GM18951 (cell line): ENCODE data around the gene PDIA5.

Source experiments
- POLR2A ChIP-seq: IDR thresholded peaks from 4 replicates; pipeline ENCODE4 v1.6.1; 2011; ENCODE audit warnings: mild to moderate bottlenecking; ENCODE audit not compliant: insufficient read length, insufficient read depth; ENCODE audit errors: extremely low read depth
- in situ Hi-C: fragments of 300-500 bp; cut with MboI; formaldehyde crosslinking; loops from one replicate; pipeline ENCODE4 v1.12.0; 2022; ENCODE audit warnings: low sequenced_read_pairs, mixed read lengths, inconsistent platforms; ENCODE audit not compliant: unreplicated experiment

Gene PDIA5

DNA sequence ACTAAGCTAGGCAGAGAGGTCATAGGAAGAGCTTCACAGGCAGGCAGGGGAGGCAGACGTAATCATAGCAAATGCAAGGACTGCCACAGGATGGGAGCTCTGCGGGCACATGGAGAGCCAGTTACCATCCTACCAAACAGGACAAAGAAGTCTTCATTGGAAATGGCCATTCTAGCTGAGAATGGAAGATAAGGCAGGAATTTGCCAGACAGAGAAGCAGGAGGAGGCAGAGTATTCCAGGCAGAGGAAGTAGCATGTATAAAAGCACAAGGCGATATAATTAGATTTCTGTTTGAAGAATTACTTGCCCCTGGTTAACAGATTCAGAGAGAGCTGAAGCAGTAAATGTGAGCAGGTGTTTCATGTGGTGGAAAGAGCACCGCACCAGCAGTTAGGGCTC is 35.8 kb upstream of the PDIA5 start:
- TF ChIP-seq POLR2A, result no peak
- in situ Hi-C loops, result loop anchor here (25.0 kb wide), 2 partner anchors 494 to 619 kb away; partner anchors contain the start of gene WDR5B

DNA sequence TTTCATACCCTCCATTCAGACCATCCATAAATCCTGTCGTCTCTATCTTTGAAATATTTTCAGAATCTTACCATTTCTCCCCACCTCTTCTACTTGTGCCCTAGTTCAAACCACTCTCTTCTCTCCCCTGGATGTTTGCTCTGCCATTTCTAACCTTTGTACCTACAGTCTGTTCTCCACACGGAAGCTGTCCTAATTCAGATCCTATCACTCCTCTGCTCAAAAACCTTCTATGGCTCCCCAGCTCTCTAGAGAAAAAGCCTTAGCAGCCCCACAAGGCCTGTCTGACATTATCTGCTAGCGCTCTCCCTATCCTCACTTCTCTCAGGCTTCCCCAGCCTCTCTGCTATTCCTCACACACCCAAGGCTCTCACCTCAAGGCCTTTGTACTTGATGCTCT is 34.8 kb upstream of the PDIA5 start:
- no peak for TF ChIP-seq POLR2A
- in situ Hi-C loops, result loop anchor here (25.0 kb wide), 2 partner anchors 495 to 620 kb away; partner anchors contain the start of gene WDR5B

DNA sequence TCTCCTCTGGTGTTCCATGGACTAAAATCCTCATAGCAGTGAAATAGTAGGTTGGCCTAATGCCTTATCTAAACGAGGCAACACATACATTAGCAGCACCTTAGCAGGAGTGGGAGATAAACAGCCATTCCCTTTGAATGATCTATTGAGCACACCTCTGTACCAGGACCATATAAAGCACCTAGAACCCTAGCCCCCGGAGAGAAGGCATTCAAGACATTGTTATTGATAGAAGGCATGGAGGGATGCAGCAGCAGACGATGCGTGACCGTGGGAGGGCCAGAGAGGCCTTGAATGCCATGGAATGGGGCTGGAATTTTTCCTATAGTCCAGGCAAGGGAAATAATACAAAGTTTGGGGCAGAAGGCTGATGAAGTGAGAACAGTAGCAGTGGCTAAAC is 32.7 kb upstream of the PDIA5 start:
- no peak for TF ChIP-seq POLR2A
- in situ Hi-C loops, result loop anchor here (25.0 kb wide), 2 partner anchors 497 to 622 kb away; partner anchors contain the start of gene WDR5B

DNA sequence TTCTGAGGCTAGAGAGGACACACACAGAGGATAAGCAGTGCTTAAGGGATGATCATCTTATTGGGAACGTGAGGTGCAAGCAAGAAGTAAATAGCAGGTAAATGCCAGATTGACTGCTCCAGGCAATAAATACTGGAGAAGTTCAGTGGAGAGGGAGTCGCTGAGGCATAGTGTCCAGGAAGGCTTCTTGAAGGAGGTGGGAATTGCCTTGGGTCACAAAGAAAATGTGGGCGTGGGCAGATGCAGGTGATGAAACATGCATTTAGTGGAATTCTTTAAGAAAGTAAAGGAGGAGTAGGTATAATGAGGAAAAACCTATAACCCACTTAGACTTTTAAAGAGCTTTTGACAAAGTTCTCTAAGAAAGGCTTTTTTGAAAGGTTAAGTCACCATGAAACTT is 31.8 kb upstream of the PDIA5 start:
- TF ChIP-seq POLR2A, result no peak
- in situ Hi-C loops, result loop anchor here (25.0 kb wide), 2 partner anchors 498 to 623 kb away; partner anchors contain the start of gene WDR5B

DNA sequence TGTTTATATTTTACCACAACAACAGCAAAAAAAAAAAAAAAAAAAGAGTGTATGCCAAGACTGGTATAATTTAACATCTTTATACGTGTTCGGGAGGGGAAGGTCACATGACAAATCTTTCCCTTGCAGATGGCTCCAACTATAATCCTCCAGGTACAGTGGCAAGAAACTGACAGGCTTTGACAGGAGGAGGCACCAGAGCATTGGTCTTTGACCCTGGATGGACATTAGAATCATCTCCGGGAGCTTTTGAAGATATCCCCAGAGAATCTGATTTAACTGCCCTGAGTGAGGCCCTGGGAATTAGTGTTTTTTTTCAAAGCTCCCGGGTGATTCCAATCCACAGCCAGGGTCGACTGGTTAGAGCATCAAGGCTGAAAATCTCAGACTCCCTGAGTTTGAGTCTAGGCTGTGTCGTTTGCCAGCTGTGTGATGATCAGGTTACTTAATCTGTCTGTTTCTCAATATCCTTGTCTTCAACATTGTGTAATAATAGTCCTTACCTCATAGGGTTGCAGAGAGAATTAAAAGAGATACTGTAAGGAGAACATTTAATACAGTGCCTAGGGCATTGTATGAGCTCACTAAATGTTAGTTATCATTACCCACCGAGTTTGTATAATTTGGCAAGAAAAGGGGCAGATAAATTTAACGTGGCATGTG is 30.3 kb upstream of the PDIA5 start:
- no peak for TF ChIP-seq POLR2A
- in situ Hi-C loops, result loop anchor here (25.0 kb wide), 2 partner anchors 499 to 624 kb away; partner anchors contain the start of gene WDR5B

DNA sequence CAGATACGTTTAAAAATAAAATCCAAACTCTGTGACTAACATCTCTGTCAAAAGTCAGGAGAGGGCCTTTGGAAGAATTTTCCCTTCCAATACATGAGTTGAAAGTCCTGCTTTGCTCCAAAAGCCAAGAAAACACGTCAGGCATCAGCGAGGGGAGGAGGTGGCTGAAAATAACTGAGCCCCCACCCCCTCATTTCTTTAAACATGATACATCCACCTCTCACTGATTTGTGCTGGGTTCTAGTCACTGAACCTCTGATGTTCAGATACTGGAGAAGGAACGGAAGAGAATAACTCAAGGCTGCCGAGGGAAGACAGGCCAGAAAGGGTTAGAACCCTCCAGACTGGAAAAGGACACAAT is 29.8 kb upstream of the PDIA5 start:
- in situ Hi-C loops, result loop anchor here (25.0 kb wide), 2 partner anchors 500 to 625 kb away; partner anchors contain the start of gene WDR5B
- TF ChIP-seq POLR2A, result no peak

DNA sequence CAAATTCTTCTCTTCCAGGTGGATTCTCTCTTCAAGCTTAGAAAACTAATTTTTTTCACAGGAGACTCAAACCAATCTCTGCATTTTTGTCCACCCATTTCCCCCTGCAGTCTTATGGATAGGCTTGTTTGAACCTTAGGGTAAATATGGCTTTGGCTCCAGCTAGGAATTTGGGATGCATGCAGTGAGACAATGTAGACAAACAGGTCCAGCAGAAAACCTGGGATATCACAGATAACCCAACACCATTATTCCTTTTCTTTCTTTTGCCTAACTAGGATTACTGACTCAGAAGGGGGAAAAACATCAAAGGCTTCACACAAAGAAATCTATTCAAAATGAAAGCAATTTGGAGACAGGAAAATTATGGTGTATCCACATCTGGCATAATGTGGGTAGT is 28.1 kb upstream of the PDIA5 start:
- in situ Hi-C loops, result loop anchor here (25.0 kb wide), 2 partner anchors 501 to 626 kb away; partner anchors contain the start of gene WDR5B
- TF ChIP-seq POLR2A, result no peak

DNA sequence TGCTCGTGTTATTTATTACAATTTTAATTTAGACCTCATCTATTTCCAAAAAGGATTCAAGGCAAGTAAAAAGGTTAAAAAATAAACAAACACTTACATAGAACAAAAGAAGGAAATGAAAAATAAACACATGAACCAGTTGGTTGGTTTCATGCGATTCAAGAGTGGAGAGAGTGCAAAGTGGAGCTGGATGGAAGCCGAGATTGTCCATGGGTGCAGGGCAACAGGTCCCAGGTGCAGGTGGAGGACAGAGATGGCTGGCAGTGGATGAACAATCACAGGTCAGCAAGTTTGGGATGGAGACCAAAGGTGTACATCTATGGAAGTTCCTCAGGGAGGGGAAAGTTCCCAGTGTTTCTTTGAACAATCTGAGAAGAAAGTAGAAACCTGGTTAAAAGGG is 27.6 kb upstream of the PDIA5 start:
- in situ Hi-C loops, result loop anchor here (25.0 kb wide), 2 partner anchors 502 to 627 kb away; partner anchors contain the start of gene WDR5B
- no peak for TF ChIP-seq POLR2A

DNA sequence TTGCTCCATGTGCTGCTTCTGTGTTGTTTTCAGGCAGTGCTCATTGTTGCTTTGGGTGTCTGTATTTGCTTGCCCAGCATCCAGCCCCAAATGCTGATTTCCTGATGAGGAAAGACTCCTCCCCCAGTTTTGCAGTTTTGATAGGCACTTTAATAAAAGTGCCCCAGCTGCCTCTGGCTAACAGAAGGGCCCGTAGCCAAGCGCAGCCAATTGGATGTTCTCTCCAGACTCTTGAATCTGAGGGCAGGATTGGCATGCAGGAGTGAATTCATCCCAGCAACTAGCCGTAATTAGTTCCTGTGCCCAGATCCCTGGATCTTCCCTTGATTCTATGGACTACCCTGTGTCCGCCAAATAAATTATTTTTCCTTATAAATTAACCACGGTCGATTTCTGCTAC is 24.4 kb upstream of the PDIA5 start:
- TF ChIP-seq POLR2A, result no peak
- in situ Hi-C loops, result loop anchor here (25.0 kb wide), 2 partner anchors 505 to 630 kb away; partner anchors contain the start of gene WDR5B

DNA sequence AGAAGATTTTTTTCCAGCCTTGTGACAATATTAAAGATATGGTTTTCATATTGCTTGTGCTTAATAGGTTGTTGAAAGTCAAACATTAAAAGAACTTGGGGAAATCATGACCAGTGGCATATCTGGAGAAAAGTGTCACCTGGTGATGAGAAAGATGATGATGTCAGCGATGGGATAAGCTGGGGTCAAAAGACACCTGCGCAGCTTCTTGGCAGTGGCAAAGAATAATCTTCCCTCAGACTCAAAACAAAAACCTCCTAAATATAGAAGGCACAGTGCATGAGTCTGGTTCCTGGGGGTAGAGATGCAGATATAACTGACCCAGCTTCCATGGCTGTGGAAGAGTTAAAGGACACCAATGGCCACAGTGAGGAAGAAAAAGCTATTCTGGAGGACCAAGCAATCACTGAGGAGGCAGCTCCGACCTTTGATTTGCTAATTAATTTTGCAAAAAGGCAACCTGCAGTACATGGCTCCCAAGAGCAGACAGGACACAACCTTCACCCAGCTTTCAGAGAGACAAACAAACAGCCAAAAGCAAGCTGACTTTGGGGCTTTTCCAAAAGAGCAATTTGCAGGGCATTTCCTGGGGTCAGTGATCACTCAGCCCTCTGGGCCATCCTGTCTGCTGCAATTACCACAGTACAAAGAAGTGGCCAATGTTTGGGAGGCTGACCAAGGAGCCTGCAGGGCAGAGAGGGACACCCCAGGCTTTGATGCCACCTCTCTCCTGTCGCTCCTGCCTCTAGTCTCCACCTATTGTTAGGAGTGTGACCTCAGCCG is 21.7 kb upstream of the PDIA5 start:
- in situ Hi-C loops, result loop anchor here (25.0 kb wide), 2 partner anchors 508 to 633 kb away; partner anchors contain the start of gene WDR5B
- no peak for TF ChIP-seq POLR2A

DNA sequence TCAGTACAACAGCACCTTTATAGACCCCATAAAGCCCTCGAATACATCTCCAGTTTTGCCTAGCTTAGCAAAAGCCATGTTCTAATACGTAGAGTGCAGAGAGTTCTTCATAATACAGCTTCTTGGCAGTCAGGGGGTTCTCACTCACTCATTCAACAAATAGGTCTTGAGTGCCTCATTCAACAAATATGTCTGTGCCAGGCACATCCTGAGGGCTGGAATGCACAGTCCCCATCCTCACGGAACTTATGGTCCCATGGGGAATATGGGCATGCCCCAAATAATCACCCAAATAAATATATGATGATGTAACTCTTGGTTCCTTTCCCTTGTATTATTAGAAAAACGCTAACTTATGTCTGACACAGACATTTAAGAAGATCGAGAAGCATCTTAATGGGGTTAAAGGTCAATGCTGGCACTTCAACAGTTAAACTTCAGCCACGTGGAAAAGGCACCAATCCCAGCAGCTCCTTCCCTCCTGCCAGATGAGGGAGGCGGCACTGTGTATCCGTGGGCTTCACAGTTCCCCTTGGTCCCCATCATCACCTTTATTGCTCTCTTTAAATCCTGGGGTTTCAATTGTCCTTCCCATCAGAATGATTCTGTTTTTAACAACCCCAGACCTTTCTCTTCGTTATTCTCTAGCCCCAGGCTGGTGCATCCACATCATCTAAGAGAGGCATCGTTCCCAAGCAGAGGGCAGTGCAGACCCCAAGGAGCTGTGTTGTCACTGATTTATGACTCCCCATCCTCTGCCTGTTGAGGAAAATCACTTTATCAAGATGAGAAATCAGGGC is 20.4 kb upstream of the PDIA5 start:
- TF ChIP-seq POLR2A, result no peak
- in situ Hi-C loops, result loop anchor here (25.0 kb wide), 2 partner anchors 509 to 634 kb away; partner anchors contain the start of gene WDR5B

DNA sequence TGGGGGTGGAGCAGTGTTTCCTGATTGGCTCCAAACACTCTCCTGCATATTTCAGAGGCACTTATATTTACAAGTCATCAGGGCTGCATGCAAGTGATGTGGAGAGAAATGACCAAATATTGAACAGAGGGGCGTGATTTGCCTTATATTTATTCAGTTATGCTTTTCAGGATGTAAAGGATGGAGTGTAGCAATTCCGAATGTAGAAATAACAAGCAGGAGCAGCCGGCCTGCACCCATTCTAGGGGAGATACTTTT is 19.8 kb upstream of the PDIA5 start:
- in situ Hi-C loops, result loop anchor here (25.0 kb wide), 2 partner anchors 510 to 635 kb away; partner anchors contain the start of gene WDR5B
- no peak for TF ChIP-seq POLR2A

DNA sequence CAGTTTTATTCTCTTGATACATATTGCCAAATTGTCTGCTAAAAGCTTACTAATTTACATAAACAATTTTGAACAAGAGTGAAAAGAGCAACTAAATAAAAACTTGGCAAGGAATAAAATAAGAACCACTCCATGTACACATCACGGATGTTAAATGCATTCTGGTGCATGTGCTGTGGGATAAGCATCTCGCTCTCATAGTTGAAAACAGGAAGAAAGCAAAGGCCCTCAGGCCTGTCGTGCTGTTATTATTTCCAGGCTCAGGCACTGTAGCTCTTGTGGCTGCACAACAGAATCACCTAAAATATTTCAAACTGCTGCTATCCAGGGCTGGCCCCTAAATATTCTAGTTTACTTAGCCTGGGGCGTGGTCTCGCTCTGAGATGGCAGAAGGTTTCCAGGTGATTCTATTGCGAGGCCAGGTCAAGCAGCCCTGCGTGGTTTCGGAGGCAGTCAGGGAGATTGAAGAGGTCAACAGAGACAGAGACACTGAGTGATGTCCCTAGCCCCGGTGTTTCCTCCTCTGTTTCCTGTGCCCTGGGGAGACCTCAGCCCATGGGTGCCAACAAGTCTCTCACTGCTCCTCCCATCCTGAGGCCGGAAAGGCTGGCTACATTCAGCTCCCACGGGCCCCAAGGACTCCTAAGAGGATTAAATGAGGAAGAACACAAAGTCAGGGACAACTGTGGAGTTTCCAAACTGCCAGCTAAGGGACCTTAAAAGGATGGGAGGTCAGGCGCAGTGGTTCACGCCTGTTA is 18.2 kb upstream of the PDIA5 start:
- in situ Hi-C loops, result loop anchor here (25.0 kb wide), 2 partner anchors 511 to 636 kb away; partner anchors contain the start of gene WDR5B
- no peak for TF ChIP-seq POLR2A

DNA sequence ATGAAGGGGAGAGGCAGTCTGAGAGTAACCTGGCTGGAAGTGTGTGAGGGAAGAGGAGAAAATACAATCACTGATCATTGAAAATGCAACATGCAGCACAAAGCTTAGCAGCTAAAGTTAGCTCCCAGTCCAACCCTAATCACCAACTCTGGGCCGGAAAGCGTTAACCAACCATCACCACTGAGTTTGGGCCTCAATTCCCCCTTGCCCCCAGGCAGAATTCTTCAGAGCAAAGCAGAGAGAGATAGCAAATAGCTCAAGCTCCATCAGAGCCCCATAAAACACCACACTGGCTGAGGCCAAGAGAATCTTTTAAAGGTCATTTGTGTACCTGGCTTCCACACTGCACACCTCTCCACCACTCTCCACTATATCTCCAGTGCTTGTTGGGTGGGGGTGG is 16.2 kb upstream of the PDIA5 start:
- in situ Hi-C loops, result no loop called here
- TF ChIP-seq POLR2A, result no peak
